Common myeloid progenitor, CD34-positive (primary cell): Measurements from ENCODE around the gene KLC4.

Experiments
- CTCF ChIA-PET: fragments of 350-600 bp; sonication (Branson Sonifier 250); formaldehyde crosslinking; loops from one replicate; lab custom pipeline; 2021; ENCODE audit warnings: antibody characterized with exemption; lab: Charles Lee
- POLR2A ChIA-PET: fragments of 350-600 bp; sonication (Branson Sonifier 250); formaldehyde crosslinking; loops from one replicate; lab custom pipeline; 2021; ENCODE audit warnings: antibody characterized with exemption; lab: Charles Lee
- DNase-seq, 3 donors: peaks; one replicate each; pipeline versions ENCODE4 v3.0.0 to v3.0.0-alpha.2; 2013
- H3K27ac ChIP-seq, 2 experiments: 1 replicate in 1 of 2; 2 replicates in 1 of 2; pipeline ENCODE4 v1.7.0; 2013; ENCODE audit warnings: inconsistent platforms in 2 of 2, low read length in 2 of 2, mild to moderate bottlenecking in 2 of 2, low read depth in 1 of 2, moderate library complexity in 1 of 2; ENCODE audit not compliant: severe bottlenecking in 2 of 2, insufficient read depth in 1 of 2, poor library complexity in 1 of 2
- H3K27me3 ChIP-seq, 5 experiments: replicated peaks in 2 of 5; 1 replicate in 3 of 5; 2 replicates in 2 of 5; pipeline versions ENCODE4 v1.6.1 to v1.7.0; 2013; ENCODE audit warnings: low read length in 4 of 5, mild to moderate bottlenecking in 2 of 5, moderate library complexity in 2 of 5, inconsistent platforms in 1 of 5; ENCODE audit not compliant: insufficient read depth in 5 of 5, control insufficient read depth in 4 of 5
- H3K36me3 ChIP-seq, 4 experiments: 1 replicate in 2 of 4; 2 replicates in 2 of 4; pipeline versions ENCODE4 v1.6.1 to v1.7.0; 2013; ENCODE audit warnings: low read length in 3 of 4, control low read depth in 1 of 4, mild to moderate bottlenecking in 1 of 4; ENCODE audit not compliant: control insufficient read depth in 4 of 4, insufficient read depth in 4 of 4
- H3K4me1 ChIP-seq, 4 experiments: 1 replicate in 3 of 4; 2 replicates in 1 of 4; pipeline versions ENCODE4 v1.6.1 to v1.7.1; 2013; ENCODE audit warnings: low read length in 3 of 4, mild to moderate bottlenecking in 3 of 4, control low read depth in 1 of 4, inconsistent platforms in 1 of 4, moderate library complexity in 1 of 4; ENCODE audit not compliant: control insufficient read depth in 4 of 4, insufficient read depth in 4 of 4; ENCODE audit errors: control extremely low read depth in 1 of 4
- H3K4me3 ChIP-seq, 7 experiments: 1 replicate in 4 of 7; 2 replicates in 3 of 7; pipeline versions ENCODE4 v1.5.1 to v1.7.0; 2013; ENCODE audit warnings: mild to moderate bottlenecking in 7 of 7, low read length in 6 of 7, moderate library complexity in 6 of 7, inconsistent platforms in 2 of 7, low read depth in 2 of 7, control low read depth in 1 of 7; ENCODE audit not compliant: insufficient read depth in 4 of 7, control insufficient read depth in 1 of 7; ENCODE audit errors: extremely low read depth in 1 of 7
- H3K9me3 ChIP-seq, 5 experiments: 1 replicate in 4 of 5; 2 replicates in 1 of 5; pipeline versions ENCODE4 v1.6.1 to v1.7.1; 2013; ENCODE audit warnings: low read length in 4 of 5, mild to moderate bottlenecking in 2 of 5, inconsistent platforms in 1 of 5, low read depth in 1 of 5, moderate library complexity in 1 of 5; ENCODE audit not compliant: control insufficient read depth in 4 of 5, insufficient read depth in 2 of 5; ENCODE audit errors: control extremely low read depth in 1 of 5
- WGBS: methylation state at CpG from one replicate; pipeline ENCODE4 v1.1.5; 2013; ENCODE audit not compliant: insufficient coverage; 5-methylcytosine and 5-hydroxymethylcytosine counted together

KLC4 gene

GRCh38 chr6:43075670-43076463, 16.4 kb downstream of the KLC4 start, which contains the start of gene PTK7:
PTK7 (plus strand) TSS chr6:43076314; CDS start chr6:43076489, 175 bp downstream.
- CTCF ChIA-PET: interaction anchor here (1.1 to 2.8 kb wide), 6 partner anchors 12 to 68 kb away, joined by 3 to 15 read pairs (median 4); no protein-coding TSS in a partner anchor
- POLR2A ChIA-PET: interaction anchor here (0.5 kb wide), 1 partner anchor 44 kb away, joined by 3 read pairs; no protein-coding TSS in a partner anchor
- DNase-seq: peak; percentile 59 to 82 (median 75)
- Histone ChIP-seq H3K4me1 (peaks cover 0 to 25% (median 20%) of the 10 kb centered on the region in 4 experiments), H3K9me3 (no peaks in the 10 kb centered on the region), H3K4me3 (peak within 1 kb of the TSS; percentile 81 to 94 (median 90)), H3K36me3 (peaks cover 3 to 13% (median 11%) of the 10 kb centered on the region in 4 experiments), H3K27ac (peak within 1 kb of the TSS in 1 of 2 experiments; percentile 71), H3K27me3 (no peaks in the 10 kb centered on the region)
- 6% methylated on average over 36 of the region's 60 CpGs for WGBS

- ChIA-PET CTCF (interaction anchor here (0.8 to 1.7 kb wide), 10 partner anchors 11 to 68 kb away, joined by 3 to 5 read pairs (median 3); partner anchors contain the start of genes KLC4 and MRPL2), POLR2A (no interaction called here)
- Histone ChIP-seq H3K27ac (peak overlapping the region in 1 of 2 experiments; percentile 71), H3K4me3 (peak overlapping the region; percentile 81 to 94 (median 90)), H3K9me3 (no peaks in the 10 kb centered on the region), H3K4me1 (peaks cover 0 to 25% (median 20%) of the 10 kb centered on the region in 4 experiments), H3K36me3 (peaks cover 3 to 11% (median 9%) of the 10 kb centered on the region in 4 experiments), H3K27me3 (no peaks in the 10 kb centered on the region)
- peak in 2 of 3 donors; percentile 42 to 49 for DNase-seq
- WGBS: under 1% methylated on average over 70 of the region's 72 CpGs
These were observed 17.3 kb downstream of the KLC4 start for GRCh38 chr6:43076464-43077332.

GRCh38 chr6:43077333-43077809, 17.9 kb downstream of the KLC4 start:
- peak in 1 of 3 donors; percentile 33 for DNase-seq
- H3K4me1 ChIP-seq: peaks cover 0 to 25% (median 20%) of the 10 kb centered on the region in 4 experiments
- 46% methylated on average over 4 of the region's 8 CpGs for WGBS
- H3K27me3 ChIP-seq: no peaks in the 10 kb centered on the region
- POLR2A ChIA-PET: no interaction called here
- H3K9me3 ChIP-seq: no peaks in the 10 kb centered on the region
- H3K27ac ChIP-seq: peak overlapping the region in 1 of 2 experiments; percentile 71
- H3K36me3 ChIP-seq: peaks cover 3 to 10% (median 8%) of the 10 kb centered on the region in 4 experiments
- CTCF ChIA-PET: interaction anchor here (0.8 to 1.7 kb wide), 6 partner anchors 15 to 68 kb away, joined by 3 to 5 read pairs (median 4); partner anchors contain the start of genes KLC4 and MRPL2
- peak overlapping the region; percentile 81 to 94 (median 90) for H3K4me3 ChIP-seq

- ChIA-PET CTCF (interaction anchor here (1.3 to 1.6 kb wide), 2 partner anchors 19 to 69 kb away, joined by 3 to 5 read pairs; no protein-coding TSS in a partner anchor), POLR2A (no interaction called here)
- DNase-seq: no peak
- Histone ChIP-seq H3K27ac (no peak overlapping the region), H3K4me1 (peaks cover 0 to 25% (median 20%) of the 10 kb centered on the region in 4 experiments), H3K27me3 (no peaks in the 10 kb centered on the region), H3K36me3 (peaks cover 3 to 5% (median 4%) of the 10 kb centered on the region in 4 experiments), H3K9me3 (no peaks in the 10 kb centered on the region), H3K4me3 (peak overlapping the region in 1 of 7 experiments; percentile 94)
- WGBS: 100% methylated on average over 2 of the region's 6 CpGs
These were observed 18.6 kb downstream of the KLC4 start for GRCh38 chr6:43077981-43078511.

GRCh38 chr6:43078691-43079090, 19.3 kb downstream of the KLC4 start:
- Histone ChIP-seq H3K27ac (no peak overlapping the region), H3K27me3 (no peaks in the 10 kb centered on the region), H3K36me3 (peaks cover 2 to 3% (median 2%) of the 10 kb centered on the region in 4 experiments), H3K9me3 (no peaks in the 10 kb centered on the region), H3K4me3 (no peak overlapping the region), H3K4me1 (peaks cover 0 to 25% (median 20%) of the 10 kb centered on the region in 4 experiments)
- ChIA-PET CTCF (interaction anchor here (1.0 kb wide), 1 partner anchor 1142 kb away, joined by 3 read pairs; no protein-coding TSS in a partner anchor), POLR2A (no interaction called here)
- no peak for DNase-seq
- no CpG with 5 or more reads among the region's 2 CpGs for WGBS

GRCh38 chr6:43081043-43081442, 21.6 kb downstream of the KLC4 start:
- no peaks in the 10 kb centered on the region for H3K36me3 ChIP-seq
- no peak for DNase-seq
- 100% methylated on average over 2 of the region's 4 CpGs for WGBS
- H3K27me3 ChIP-seq: no peaks in the 10 kb centered on the region
- no peak overlapping the region for H3K4me3 ChIP-seq
- H3K27ac ChIP-seq: no peak overlapping the region
- H3K9me3 ChIP-seq: no peaks in the 10 kb centered on the region
- peaks cover 0 to 16% (median 13%) of the 10 kb centered on the region in 4 experiments for H3K4me1 ChIP-seq
- CTCF ChIA-PET: interaction anchor here (1.5 kb wide), 1 partner anchor 9 kb away, joined by 3 read pairs; no protein-coding TSS in a partner anchor
- POLR2A ChIA-PET: no interaction called here
